Pancreas (tissue), 10 donors: Measurements from ENCODE around the gene UBR7. TPM values are rescaled to one million over a fixed set of nuclear protein-coding genes. Genes with fewer than 3 reads are reported as not detected.
"Not testable (repeated sequence)": the region's sequence is repeated elsewhere in the genome, so short reads cannot be mapped to it uniquely, and the experiment has no call there.

ENCODE experiments used
- ATAC-seq, 4 donors: fragments of 200-7000 bp; cut with Tn5 transposase; one replicate each; pipeline versions ENCODE4 v1.8.0 to v1.9.1; 2020; ENCODE audit warnings: mild to moderate bottlenecking in 4 of 4, moderate library complexity in 4 of 4
- DNase-seq, 6 donors: peaks; one replicate each; pipeline ENCODE4 v3.0.0-alpha.2; 2020
- FAIRE-seq: peaks from 2 replicates; lab custom pipeline; 2012; peaks lifted over from hg19 to GRCh38; lab: Jason Lieb, UNC
- H3K27ac ChIP-seq, 4 donors: fragments of 200-600 bp; sonication (generic); 1 replicate in 3 of 4; 2 replicates in 1 of 4; pipeline versions ENCODE4 v1.5.0 to v1.8.0; 2020
- H3K27me3 ChIP-seq, 4 donors: fragments of 200-600 bp; one replicate each; pipeline ENCODE4 v1.8.0; 2021
- H3K36me3 ChIP-seq, 3 donors: fragments of 200-600 bp; sonication (generic) in 1 of 3; one replicate each; pipeline versions ENCODE4 v1.5.0 to v1.8.0; 2020 to 2021
- H3K4me1 ChIP-seq, 3 donors: fragments of 200-600 bp; one replicate each; pipeline ENCODE4 v1.8.0; 2021
- H3K4me3 ChIP-seq, 4 donors: fragments of 200-600 bp; sonication (generic) in 2 of 4; one replicate each; pipeline versions ENCODE4 v1.5.0 to v1.8.0; 2020 to 2021
- H3K9me3 ChIP-seq, 4 donors: fragments of 200-600 bp; one replicate each; pipeline ENCODE4 v1.8.0; 2021
- WGBS, 2 donors: extraction: QIAGEN DNeasy Blood & Tissue Kit; methylation state at CpG; one replicate each; pipeline ENCODE4 v1.1.7; 2013; 5-methylcytosine and 5-hydroxymethylcytosine counted together
- intact Hi-C, 3 donors: fragments of 100-400 bp; cut with DNase I; formaldehyde crosslinking; loops; one replicate each; pipeline versions ENCODE4 v1.11.1 to v1.14.2; 2022
- polyA plus RNA-seq, 2 donors: library from polyadenylated mRNA; stranded (reverse); fragments of 200-250 nt; gene quantifications; one replicate each; pipeline ENCODE4 v1.2.3, GENCODE V29; 2013
- total RNA-seq, 6 donors: library from RNA; stranded (reverse); fragmentation: NEBNext Ultra II Directional in 4 of 6; extraction: Animal tissue kit (Norgen Biotek cat#: 25700) in 4 of 6; gene quantifications; one replicate each; pipeline versions ENCODE4 v1.2.1 to v1.2.4, GENCODE V29; 2021 to 2023
- TF ChIP-seq, protein P1 (sequence below), 4 donors: fragments of 200-600 bp; sonication (generic) in 3 of 4; IDR thresholded peaks; one replicate each; pipeline versions ENCODE4 v1.5.0 to v1.8.0; 2021; ENCODE audit warnings: antibody characterized with exemption in 4 of 4
- donor health status: healthy with polysubstance abuse.
- donor health status: DM: no; HTN: no; CAD: no; lungs with moderate emphysema.
- donor health status: DM: no; HTN: no; CAD: no.
- donor health status: control.
- donor health status: control.
- donor health status: Bipolar disorder and iron deficiency.
- donor health status: DM: yes; HTN: yes; CAD: no.
- donor health status: DM: no; HTN: no; CAD: no.
- donor health status: DM: no; HTN: no; CAD: no.
- donor health status: DM: yes; HTN: yes; CAD: no.

Gene UBR7, protein sequence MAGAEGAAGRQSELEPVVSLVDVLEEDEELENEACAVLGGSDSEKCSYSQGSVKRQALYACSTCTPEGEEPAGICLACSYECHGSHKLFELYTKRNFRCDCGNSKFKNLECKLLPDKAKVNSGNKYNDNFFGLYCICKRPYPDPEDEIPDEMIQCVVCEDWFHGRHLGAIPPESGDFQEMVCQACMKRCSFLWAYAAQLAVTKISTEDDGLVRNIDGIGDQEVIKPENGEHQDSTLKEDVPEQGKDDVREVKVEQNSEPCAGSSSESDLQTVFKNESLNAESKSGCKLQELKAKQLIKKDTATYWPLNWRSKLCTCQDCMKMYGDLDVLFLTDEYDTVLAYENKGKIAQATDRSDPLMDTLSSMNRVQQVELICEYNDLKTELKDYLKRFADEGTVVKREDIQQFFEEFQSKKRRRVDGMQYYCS
- total RNA-seq: 10 to 100 TPM; 10.9 to 17.6 (median 12.0) TPM
- polyA plus RNA-seq: 10 to 100 TPM in 1 of 2 donors, 1 to 10 TPM in 1; 5.5 to 10.1 TPM

DNA sequence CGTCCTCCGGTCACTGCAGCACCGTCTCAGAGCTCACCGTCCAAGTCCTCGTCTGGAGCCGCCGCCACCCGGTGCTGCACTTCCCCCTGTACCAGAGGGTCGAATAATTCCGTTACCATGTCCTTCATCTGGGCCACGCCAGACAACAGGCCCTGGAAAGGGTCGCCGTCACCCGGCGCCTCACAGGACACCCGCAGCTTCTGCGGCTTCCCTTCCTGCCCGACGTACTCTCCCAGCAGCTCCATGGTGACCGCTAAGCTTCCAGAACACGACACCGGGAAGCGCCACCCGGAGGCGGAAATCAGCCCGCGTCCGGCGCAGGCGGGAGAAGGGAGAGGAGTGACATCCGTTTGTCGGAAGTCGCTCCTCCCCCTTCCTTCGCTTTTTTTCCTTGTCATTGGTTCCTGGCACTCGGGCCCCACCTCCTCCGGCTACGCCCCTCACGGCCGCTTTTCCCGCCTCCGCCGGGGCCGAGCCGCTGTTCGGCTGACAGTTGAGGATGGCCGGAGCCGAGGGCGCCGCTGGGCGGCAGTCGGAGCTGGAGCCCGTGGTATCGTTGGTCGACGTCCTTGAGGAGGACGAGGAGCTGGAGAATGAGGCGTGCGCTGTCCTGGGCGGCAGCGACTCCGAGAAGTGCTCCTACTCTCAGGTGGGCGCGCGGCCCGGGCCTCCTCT is at the start of gene UBR7, which contains the start of gene GON7:
TSS of gene UBR7 (plus strand) at position 464 of the 675 bp plus-strand sequence. CDS start at position 500, 36 bp downstream.
TSS of gene GON7 (minus strand) at position 273 of the 675 bp plus-strand sequence. CDS start at position 245, 28 bp downstream.
- intact Hi-C loops: no loop called here
- Histone ChIP-seq H3K4me3 (peak within 1 kb of the TSS; percentile 83 to 88 (median 87)), H3K9me3 (no peaks in the 10 kb centered on the region), H3K36me3 (no peaks in the 10 kb centered on the region), H3K4me1 (peaks cover 0 to 30% (median 19%) of the 10 kb centered on the region in 3 donors), H3K27me3 (no peaks in the 10 kb centered on the region), H3K27ac (peak within 1 kb of the TSS; percentile 76 to 82 (median 80))
- TF ChIP-seq, protein P1, sequence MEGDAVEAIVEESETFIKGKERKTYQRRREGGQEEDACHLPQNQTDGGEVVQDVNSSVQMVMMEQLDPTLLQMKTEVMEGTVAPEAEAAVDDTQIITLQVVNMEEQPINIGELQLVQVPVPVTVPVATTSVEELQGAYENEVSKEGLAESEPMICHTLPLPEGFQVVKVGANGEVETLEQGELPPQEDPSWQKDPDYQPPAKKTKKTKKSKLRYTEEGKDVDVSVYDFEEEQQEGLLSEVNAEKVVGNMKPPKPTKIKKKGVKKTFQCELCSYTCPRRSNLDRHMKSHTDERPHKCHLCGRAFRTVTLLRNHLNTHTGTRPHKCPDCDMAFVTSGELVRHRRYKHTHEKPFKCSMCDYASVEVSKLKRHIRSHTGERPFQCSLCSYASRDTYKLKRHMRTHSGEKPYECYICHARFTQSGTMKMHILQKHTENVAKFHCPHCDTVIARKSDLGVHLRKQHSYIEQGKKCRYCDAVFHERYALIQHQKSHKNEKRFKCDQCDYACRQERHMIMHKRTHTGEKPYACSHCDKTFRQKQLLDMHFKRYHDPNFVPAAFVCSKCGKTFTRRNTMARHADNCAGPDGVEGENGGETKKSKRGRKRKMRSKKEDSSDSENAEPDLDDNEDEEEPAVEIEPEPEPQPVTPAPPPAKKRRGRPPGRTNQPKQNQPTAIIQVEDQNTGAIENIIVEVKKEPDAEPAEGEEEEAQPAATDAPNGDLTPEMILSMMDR (IDR thresholded peaks at IDR 0.05): peak in 2 of 4 donors; percentile 21 to 32
- peak; percentile 93 to 97 (median 96) for DNase-seq
- ATAC-seq: peak; percentile 97 to 99 (median 98)
- no peak for FAIRE-seq
- 0% methylated on average over 56 to 65 of the region's 65 CpGs for WGBS, 2 donors

GRCh38 chr14:93158349-93158748 is 48.7 kb upstream of the UBR7 start:
- H3K4me1 ChIP-seq, H3K4me3 ChIP-seq, intact Hi-C loops, ATAC-seq, FAIRE-seq, H3K27me3 ChIP-seq, H3K9me3 ChIP-seq, H3K27ac ChIP-seq, DNase-seq, H3K36me3 ChIP-seq: not testable (repeated sequence)
- 87 to 93% methylated on average over 7 of the region's 7 CpGs for whole genome bisulfite sequencing, 2 donors

DNA sequence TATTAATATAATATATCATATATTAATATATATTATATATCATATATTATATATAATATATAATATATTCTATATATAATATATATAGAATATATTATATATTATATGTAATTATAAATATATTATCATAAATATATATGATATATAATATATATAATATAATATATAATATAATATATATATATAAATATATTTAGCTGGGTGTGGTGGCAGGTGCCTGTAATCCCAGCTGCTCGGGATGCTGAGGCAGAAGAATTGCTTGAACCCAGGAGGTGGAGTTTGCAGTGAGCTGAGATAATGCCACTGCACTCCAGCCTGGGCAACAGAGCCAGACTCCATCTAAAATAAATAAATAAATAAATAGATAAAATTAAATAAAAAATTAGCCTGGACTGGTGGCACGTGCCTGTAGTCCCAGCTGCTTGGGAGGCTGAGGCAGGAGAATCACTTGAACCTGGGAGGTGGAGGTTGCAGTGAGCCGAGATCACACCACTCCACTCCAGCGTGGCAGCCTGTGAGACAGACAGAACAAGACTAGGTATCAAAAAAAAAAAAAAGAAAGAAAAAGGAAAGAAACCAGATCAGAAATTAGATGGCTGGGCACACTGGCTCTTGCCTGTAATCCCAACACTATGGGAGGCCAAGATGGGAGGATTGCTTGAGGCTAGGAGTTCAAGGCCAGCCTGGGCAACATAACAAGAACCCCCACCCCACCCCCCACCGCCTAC is 47.3 kb upstream of the UBR7 start:
- WGBS, 2 donors: 41 to 53% methylated on average over 5 of the region's 5 CpGs
- intact Hi-C loops, H3K9me3 ChIP-seq, H3K27ac ChIP-seq, H3K4me3 ChIP-seq, DNase-seq, FAIRE-seq, H3K4me1 ChIP-seq, H3K27me3 ChIP-seq, H3K36me3 ChIP-seq: not testable (repeated sequence)
- peak in 2 of 4 donors; percentile 12 to 34 for ATAC-seq

DNA sequence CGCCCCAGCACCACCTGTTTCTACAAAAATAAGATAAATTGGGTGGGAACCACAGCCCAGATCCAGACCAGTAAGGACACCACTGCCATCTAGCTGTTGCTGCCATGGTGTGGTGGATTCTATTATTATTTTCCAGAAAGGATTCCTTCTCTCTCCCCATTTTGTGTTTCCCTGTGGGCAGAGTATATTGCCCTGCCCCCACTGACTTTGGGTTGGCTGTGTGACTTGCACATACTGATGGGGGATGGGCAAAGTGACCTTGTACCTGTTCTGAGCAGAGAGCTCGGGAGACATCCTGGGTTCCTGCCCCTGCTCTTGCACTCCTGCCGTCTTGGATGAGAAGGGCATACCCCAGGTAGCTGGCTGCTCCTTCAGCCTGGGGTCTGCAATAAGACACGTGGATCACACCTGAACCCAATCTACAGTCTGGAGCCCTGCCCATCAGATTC is 46.7 kb upstream of the UBR7 start:
- ATAC-seq (peak; percentile 70 to 86 (median 79)), FAIRE-seq (no peak), DNase-seq (peak in 1 of 6 donors; percentile 25)
- intact Hi-C loops: no loop called here
- Histone ChIP-seq H3K9me3 (no peaks in the 10 kb centered on the region), H3K27ac (no peak overlapping the region), H3K4me3 (no peak overlapping the region), H3K27me3 (no peaks in the 10 kb centered on the region), H3K36me3 (no peaks in the 10 kb centered on the region), H3K4me1 (no peaks in the 10 kb centered on the region)
- 14 to 16% methylated on average over 4 of the region's 4 CpGs for WGBS, 2 donors
- TF ChIP-seq, protein P1 (IDR thresholded peaks at IDR 0.05): no peak

- H3K27ac ChIP-seq: no peak overlapping the region
- intact Hi-C loops: no loop called here
These were observed 45.6 kb upstream of the UBR7 start for GRCh38 chr14:93161411-93161940.

More at GRCh38 chr14:93161411-93161940, 45.6 kb upstream of the UBR7 start:
- FAIRE-seq: no peak
- Histone ChIP-seq H3K27me3 (no peaks in the 10 kb centered on the region), H3K4me1 (no peaks in the 10 kb centered on the region), H3K36me3 (no peaks in the 10 kb centered on the region), H3K9me3 (no peaks in the 10 kb centered on the region), H3K4me3 (no peak overlapping the region)
- TF ChIP-seq, protein P1 (IDR thresholded peaks at IDR 0.05): no peak
- ATAC-seq: no peak
- no peak for DNase-seq
- 78 to 79% methylated on average over 4 of the region's 4 CpGs for WGBS, 2 donors
